Raji (cell line): Measurements from ENCODE around the gene GTSE1.

Experiments
- POLR2A ChIP-seq: IDR thresholded peaks from 2 replicates; pipeline ENCODE4 v1.6.1; 2011; ENCODE audit warnings: low read depth, low read length, control low read depth; ENCODE audit not compliant: insufficient read depth

Gene GTSE1

GRCh38 chr22:46287873-46288751 lies 8.6 kb upstream of the GTSE1 start:
- TF ChIP-seq POLR2A: 0 out of 2 replicates have a peak, but pooled peaks have one; percentile 48

DNA sequence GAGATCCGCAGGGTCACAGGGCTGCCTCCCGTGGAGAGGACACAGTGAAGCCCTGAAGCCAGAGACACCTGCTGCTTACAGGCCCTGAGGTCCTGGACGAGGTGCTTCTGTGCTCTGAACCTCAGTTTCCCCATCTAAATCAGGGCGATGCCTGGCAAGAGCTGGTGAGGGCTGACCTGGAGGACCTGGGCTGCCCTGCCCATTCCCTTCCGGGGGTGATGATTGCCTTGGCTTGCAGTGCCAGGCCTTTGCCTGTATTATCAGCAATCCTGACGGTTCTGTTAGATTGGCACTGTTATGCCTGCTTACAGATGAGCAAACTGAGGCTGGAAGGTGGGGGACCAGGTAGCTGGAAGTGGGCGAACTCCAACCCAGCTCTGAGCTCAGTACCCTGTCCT lies 7.8 kb upstream of the GTSE1 start:
- no peak for TF ChIP-seq POLR2A

DNA sequence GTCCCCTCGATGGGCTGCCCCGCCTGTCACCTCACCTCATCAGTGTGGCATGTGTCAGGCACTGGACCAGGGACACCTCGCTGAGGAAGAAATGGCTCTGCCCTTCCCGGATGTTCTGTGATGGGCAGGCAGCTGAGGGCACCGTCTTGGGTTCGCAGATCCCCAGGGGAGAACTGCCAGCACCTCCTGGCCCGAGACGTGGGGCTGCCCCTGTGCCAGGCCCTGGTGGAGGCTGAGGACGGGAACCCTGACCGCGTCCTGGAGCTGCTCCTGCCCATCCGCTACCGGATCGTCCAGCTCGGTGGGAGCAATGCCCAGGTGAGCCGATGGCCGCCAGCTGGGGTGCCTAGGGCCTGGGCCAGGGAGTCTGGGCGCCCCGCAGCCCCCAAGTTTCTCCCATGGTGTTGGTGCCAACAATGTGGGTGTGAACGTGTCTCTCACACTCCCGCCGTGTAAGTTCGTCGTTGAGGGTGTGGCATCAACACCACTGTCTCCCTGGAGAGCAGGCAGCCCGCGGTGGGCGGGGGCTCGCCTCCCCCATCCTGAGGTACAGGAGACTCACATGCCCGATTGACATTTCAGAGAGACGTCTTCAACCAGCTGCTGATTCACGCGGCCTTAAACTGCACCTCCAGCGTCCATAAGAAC lies 7.3 kb upstream of the GTSE1 start:
- no peak for TF ChIP-seq POLR2A

GRCh38 chr22:46290121-46290842 lies 6.4 kb upstream of the GTSE1 start:
- TF ChIP-seq POLR2A: no peak

DNA sequence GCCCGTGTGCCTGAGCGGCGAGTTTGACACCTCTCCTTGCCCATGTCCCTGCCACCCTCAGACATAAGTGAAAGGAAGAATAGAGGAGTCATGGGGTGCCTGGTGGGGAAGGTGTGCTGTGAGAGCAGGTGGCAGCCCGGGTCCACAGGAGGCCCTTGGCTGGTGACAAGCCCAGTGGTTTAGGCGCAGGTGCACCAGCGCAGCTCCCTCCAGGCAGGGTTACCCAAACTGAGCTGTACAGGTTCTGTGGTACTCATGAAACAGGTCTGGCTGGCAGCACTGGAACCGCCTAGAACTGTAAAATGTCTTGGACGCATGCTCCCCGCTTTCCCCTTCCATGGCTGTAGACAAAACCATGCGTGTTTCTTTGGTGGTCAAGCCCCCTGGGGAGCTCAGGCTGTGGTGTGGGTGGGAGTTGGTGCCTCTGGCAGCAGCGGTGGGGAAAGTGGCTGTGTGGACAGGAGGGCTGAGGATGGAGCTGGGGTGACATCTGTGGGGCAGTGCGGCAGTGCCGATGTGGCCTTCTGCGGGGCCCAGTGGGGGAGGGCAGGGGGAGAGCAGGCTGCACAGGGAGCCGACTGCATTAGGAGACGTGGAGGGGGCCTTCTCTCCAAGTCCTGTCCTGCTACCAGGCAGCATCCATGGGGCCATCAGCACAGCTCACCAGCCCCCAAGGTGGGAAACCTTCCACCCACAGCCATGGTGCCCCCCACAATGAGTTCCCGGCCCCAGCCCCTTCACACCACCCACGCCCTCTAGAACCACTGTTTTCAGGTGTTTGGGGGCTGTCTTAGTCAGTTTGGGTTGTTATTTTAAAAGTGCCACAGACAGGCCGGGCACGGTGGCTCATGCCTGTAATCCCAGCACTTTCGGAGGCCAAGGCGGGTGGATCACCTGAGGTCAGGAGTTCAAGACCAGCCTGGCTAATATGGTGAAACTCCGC lies 5.6 kb upstream of the GTSE1 start:
- TF ChIP-seq POLR2A: no peak

GRCh38 chr22:46292173-46292572 lies 4.5 kb upstream of the GTSE1 start:
- no peak for TF ChIP-seq POLR2A

DNA sequence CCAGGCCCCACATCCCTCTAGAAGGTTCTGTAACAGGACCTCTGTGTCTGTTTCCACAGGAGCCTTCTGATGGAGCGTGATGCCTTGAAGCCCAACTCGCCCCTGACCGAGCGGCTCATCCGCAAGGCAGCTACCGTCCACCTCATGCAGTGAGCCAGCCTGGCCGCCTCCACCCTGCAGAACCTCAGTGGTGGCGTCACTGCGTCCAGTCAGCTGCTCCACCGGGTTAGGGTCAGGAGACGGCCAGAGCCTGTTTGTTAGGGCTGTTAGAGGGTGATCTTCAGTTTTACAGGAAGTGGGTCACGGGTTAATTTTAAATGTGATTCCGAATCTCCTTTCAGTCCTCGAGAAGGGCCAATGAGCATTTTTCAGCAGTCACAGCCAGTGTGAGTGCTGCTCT lies 3.9 kb upstream of the GTSE1 start:
- TF ChIP-seq POLR2A: no peak

- no peak for TF ChIP-seq POLR2A
Observed at GRCh38 chr22:46293577-46294260, 3.0 kb upstream of the GTSE1 start.

DNA sequence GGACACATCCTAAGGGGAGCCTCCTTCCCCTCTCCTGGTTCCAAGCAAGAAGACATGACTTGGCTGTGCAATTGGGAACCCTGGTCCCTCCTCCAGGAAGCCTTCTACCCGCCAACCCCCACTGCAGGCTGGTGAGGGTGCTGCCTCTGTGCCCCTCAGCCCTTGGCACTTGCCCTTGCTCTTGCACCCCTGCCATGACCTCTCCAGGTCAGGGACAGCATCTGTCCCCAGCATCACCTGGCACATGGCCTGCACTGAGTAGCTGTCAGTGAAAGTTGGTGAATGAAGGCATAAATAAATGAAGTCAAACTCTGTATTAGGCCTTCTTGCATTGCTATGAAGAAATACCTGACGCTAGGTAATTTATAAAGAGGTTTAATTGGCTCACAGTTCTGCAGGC lies 1.9 kb upstream of the GTSE1 start:
- TF ChIP-seq POLR2A: no peak

DNA sequence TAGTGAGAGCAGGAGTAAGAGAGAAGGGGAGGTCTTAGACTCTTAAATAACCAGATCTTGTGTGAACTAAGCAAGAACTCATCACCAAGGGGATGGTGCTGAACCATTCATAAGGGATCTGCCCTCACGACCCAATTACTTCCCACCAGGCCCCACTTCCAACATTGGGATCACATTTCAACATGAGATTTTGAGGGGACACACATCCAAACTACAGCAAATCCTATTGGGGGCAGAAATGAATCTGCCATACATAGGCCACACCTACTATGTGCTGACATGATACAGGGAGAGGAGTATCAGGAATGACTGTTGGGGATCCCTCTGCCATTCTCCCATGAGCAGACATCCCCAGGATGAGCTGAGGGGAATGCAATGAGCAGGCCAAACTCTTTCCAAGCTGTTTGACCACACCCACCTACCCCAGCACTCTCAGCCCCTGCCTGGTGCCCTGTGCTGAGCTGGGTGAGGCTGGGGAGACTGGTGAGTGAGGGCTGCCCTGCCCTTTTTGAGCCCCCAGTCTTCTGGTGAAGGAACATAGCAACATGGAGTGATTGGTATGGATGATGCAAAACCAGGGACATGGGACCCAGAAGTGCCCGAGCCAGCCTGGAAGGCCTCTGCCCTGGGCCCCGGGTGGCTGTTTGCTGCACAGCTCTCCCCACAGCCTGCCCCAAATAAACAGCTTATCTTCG lies 1.2 kb upstream of the GTSE1 start:
- TF ChIP-seq POLR2A: no peak

GRCh38 chr22:46297151-46297812 lies 612 bp downstream of the GTSE1 start:
- no peak for TF ChIP-seq POLR2A

GRCh38 chr22:46299101-46299500 lies 2.4 kb downstream of the GTSE1 start:
- no peak for TF ChIP-seq POLR2A

DNA sequence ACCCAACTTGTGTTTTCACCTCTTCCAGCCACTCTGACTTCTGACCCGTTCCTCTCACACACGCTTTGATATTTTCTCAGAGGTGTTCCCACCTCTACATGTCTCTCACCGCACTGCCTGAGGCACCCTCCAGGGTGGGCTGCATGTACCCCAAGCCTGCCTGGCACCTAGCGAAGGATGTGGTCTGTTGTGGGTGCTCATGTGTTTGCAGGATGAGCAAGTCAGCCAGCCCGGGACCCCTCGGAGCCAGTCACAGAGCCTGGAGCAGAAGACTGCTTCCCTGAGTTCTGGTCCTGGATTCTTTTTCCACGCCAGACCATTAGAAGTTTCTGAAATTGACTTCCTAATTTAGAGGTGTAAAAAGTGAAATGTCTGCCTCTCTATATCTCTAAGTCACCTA lies 3.8 kb downstream of the GTSE1 start:
- no peak for TF ChIP-seq POLR2A

GRCh38 chr22:46303347-46303965 lies 6.8 kb downstream of the GTSE1 start:
- no peak for TF ChIP-seq POLR2A
